H9 (cell line): ENCODE results near the gene SLAMF1. TPM values are rescaled to one million over a fixed set of nuclear protein-coding genes. Genes with fewer than 3 reads are reported as not detected.

Source experiments
- DNase-seq: peaks from one replicate; pipeline ENCODE4 v3.0.0-alpha.2; 2017
- H2AFZ ChIP-seq: one replicate; pipeline ENCODE4 v1.6.1; 2013; ENCODE audit warnings: mild to moderate bottlenecking, low read length, control low read depth, moderate library complexity
- H2AK5ac ChIP-seq: 2 replicates; pipeline ENCODE4 v1.6.1; 2013; ENCODE audit warnings: low read length, control low read depth, mixed read lengths; ENCODE audit not compliant: insufficient read length
- H2BK120ac ChIP-seq: one replicate; pipeline ENCODE4 v1.6.1; 2013; ENCODE audit warnings: low read depth, mild to moderate bottlenecking, low read length, control low read depth, inconsistent platforms; ENCODE audit not compliant: poor library complexity, severe bottlenecking
- H2BK12ac ChIP-seq: 2 replicates; pipeline ENCODE4 v1.6.1; 2013; ENCODE audit warnings: low read length, control low read depth, mixed read lengths, low read depth; ENCODE audit not compliant: insufficient read length
- H2BK15ac ChIP-seq: 2 replicates; pipeline ENCODE4 v1.6.1; 2013; ENCODE audit warnings: low read depth, low read length, control low read depth
- H2BK20ac ChIP-seq: one replicate; pipeline ENCODE4 v1.6.1; 2013; ENCODE audit warnings: low read depth, mild to moderate bottlenecking, low read length, control low read depth, inconsistent platforms; ENCODE audit not compliant: poor library complexity, severe bottlenecking
- H2BK5ac ChIP-seq: 2 replicates; pipeline ENCODE4 v1.6.1; 2013; ENCODE audit warnings: low read length, control low read depth, mixed read lengths; ENCODE audit not compliant: insufficient read length
- H3K14ac ChIP-seq: 2 replicates; pipeline ENCODE4 v1.6.1; 2013; ENCODE audit warnings: low read length, control low read depth; ENCODE audit not compliant: insufficient read depth
- H3K18ac ChIP-seq: 2 replicates; pipeline ENCODE4 v1.6.1; 2013; ENCODE audit warnings: low read depth, mild to moderate bottlenecking, mixed read lengths, low read length, control low read depth; ENCODE audit not compliant: insufficient read length
- H3K23ac ChIP-seq: 2 replicates; pipeline ENCODE4 v1.6.1; 2013; ENCODE audit warnings: low read length, control low read depth, mixed read lengths, low read depth; ENCODE audit not compliant: insufficient read length
- H3K23me2 ChIP-seq: 2 replicates; pipeline ENCODE4 v1.6.1; 2013; ENCODE audit warnings: low read depth, mild to moderate bottlenecking, mixed read lengths, low read length, control low read depth; ENCODE audit not compliant: insufficient read length, poor library complexity, severe bottlenecking
- H3K27ac ChIP-seq: 2 replicates; pipeline ENCODE4 v1.5.1; 2013; ENCODE audit warnings: low read length, control low read depth, mixed read lengths, low read depth; ENCODE audit not compliant: insufficient read length
- H3K27me3 ChIP-seq: 2 replicates; pipeline ENCODE4 v1.6.1; 2013; ENCODE audit warnings: low read length, control low read depth, inconsistent platforms; ENCODE audit not compliant: insufficient read depth
- H3K4ac ChIP-seq: 2 replicates; pipeline ENCODE4 v1.6.1; 2013; ENCODE audit warnings: low read depth, mild to moderate bottlenecking, control low read depth, inconsistent platforms, low read length, moderate library complexity
- H3K4me1 ChIP-seq: 2 replicates; pipeline ENCODE4 v1.6.1; 2013; ENCODE audit warnings: low read length, control low read depth, inconsistent platforms; ENCODE audit not compliant: insufficient read depth
- H3K4me2 ChIP-seq: 2 replicates; pipeline ENCODE4 v1.6.1; 2013; ENCODE audit warnings: low read length, control low read depth, mixed read lengths; ENCODE audit not compliant: insufficient read length, insufficient read depth
- H3K56ac ChIP-seq: 2 replicates; pipeline ENCODE4 v1.6.1; 2013; ENCODE audit warnings: low read depth, mild to moderate bottlenecking, mixed read lengths, low read length, control low read depth; ENCODE audit not compliant: insufficient read length
- H3K79me1 ChIP-seq: 2 replicates; pipeline ENCODE4 v1.6.1; 2013; ENCODE audit warnings: low read depth, mild to moderate bottlenecking, moderate library complexity, low read length, control low read depth, inconsistent platforms; ENCODE audit not compliant: insufficient read depth, poor library complexity, severe bottlenecking
- H3K79me2 ChIP-seq: 2 replicates; pipeline ENCODE4 v1.6.1; 2013; ENCODE audit warnings: low read length, control low read depth, inconsistent platforms; ENCODE audit not compliant: insufficient read depth
- H3K9ac ChIP-seq: 2 replicates; pipeline ENCODE4 v1.6.1; 2013; ENCODE audit warnings: low read length, control low read depth, mixed read lengths; ENCODE audit not compliant: insufficient read length; ENCODE audit errors: extremely low read depth
- H3K9me3 ChIP-seq: one replicate; pipeline ENCODE4 v1.6.1; 2013; ENCODE audit warnings: low read depth, low read length, inconsistent platforms; ENCODE audit not compliant: control insufficient read depth
- H3T11ph ChIP-seq: one replicate; pipeline ENCODE4 v1.6.1; 2013; ENCODE audit warnings: mild to moderate bottlenecking, low read length, control low read depth, inconsistent platforms
- H4K20me1 ChIP-seq: one replicate; pipeline ENCODE4 v1.6.1; 2013; ENCODE audit not compliant: control insufficient read depth, insufficient read length, insufficient read depth
- H4K5ac ChIP-seq: 2 replicates; pipeline ENCODE4 v1.6.1; 2013; ENCODE audit warnings: low read depth, mild to moderate bottlenecking, mixed read lengths, low read length, control low read depth; ENCODE audit not compliant: insufficient read length
- H4K8ac ChIP-seq: replicated peaks from 2 replicates; pipeline ENCODE4 v1.6.1; 2013; ENCODE audit warnings: low read length, control low read depth, mixed read lengths, low read depth; ENCODE audit not compliant: insufficient read length
- H4K91ac ChIP-seq: 2 replicates; pipeline ENCODE4 v1.6.1; 2013; ENCODE audit warnings: low read depth, mild to moderate bottlenecking, moderate library complexity, mixed read lengths, low read length, control low read depth; ENCODE audit not compliant: insufficient read length
- H3K27ac Mint-ChIP-seq, 3 experiments: 2 replicates in 2 of 3; 3 replicates in 1 of 3; pipeline ENCODE4 v1.8.0; 2020 to 2021; ENCODE audit warnings: mixed read lengths in 3 of 3, mild to moderate bottlenecking in 1 of 3, moderate library complexity in 1 of 3
- H3K27me3 Mint-ChIP-seq: 2 replicates; pipeline ENCODE4 v1.8.0; 2021; ENCODE audit warnings: low read depth, mild to moderate bottlenecking, moderate library complexity, mixed read lengths
- H3K36me3 Mint-ChIP-seq, 3 experiments: 2 replicates in 2 of 3; 3 replicates in 1 of 3; pipeline ENCODE4 v1.8.0; 2020 to 2021; ENCODE audit warnings: low read depth in 3 of 3, mixed read lengths in 3 of 3; ENCODE audit not compliant: insufficient read depth in 1 of 3
- H3K4me1 Mint-ChIP-seq, 2 experiments: 2 replicates each; pipeline ENCODE4 v1.8.0; 2020; ENCODE audit warnings: mixed read lengths in 2 of 2
- H3K4me3 Mint-ChIP-seq, 2 experiments: 2 replicates in 1 of 2; 3 replicates in 1 of 2; pipeline ENCODE4 v1.8.0; 2020 to 2021; ENCODE audit warnings: mild to moderate bottlenecking in 2 of 2, mixed read lengths in 2 of 2, moderate library complexity in 1 of 2
- H3K9me3 Mint-ChIP-seq, 2 experiments: 2 replicates in 1 of 2; 3 replicates in 1 of 2; pipeline ENCODE4 v1.8.0; 2020; ENCODE audit warnings: mild to moderate bottlenecking in 2 of 2, mixed read lengths in 2 of 2, moderate library complexity in 1 of 2
- CTCF ChIP-seq: fragments of 200-600 bp; sonication (generic); conservative IDR thresholded peaks from 3 replicates; pipeline ENCODE4 v1.8.0; 2021; ENCODE audit warnings: antibody characterized with exemption, mild to moderate bottlenecking
- WGBS: extraction: QIAGEN DNeasy Blood & Tissue Kit; methylation state at CpG from one replicate; pipeline ENCODE4 v1.1.7; 2013; ENCODE audit warnings: missing lambda C conversion rate, low lambda C conversion rate, mixed read lengths; ENCODE audit not compliant: insufficient read length; ENCODE audit errors: extremely low coverage; 5-methylcytosine and 5-hydroxymethylcytosine counted together
- total RNA-seq: library from RNA; stranded (reverse); gene quantifications from 2 replicates; pipeline ENCODE4 v1.2.1, GENCODE V29; 2021

Gene SLAMF1
- total RNA-seq, 1 experiment from 2014 or later = not detected

- H3K36me3 Mint-ChIP-seq = peaks cover 2 to 15% (median 4%) of the 10 kb centered on the region in 3 experiments; a peak in 5 of 7 replicates
- TF ChIP-seq CTCF = no peak
- no peak for DNase-seq
- no peaks in the 10 kb centered on the region for H3K79me2 ChIP-seq
- no peak overlapping the region for H3K4me3 Mint-ChIP-seq
- H4K5ac ChIP-seq = no peak overlapping the region
- no peaks in the 10 kb centered on the region for H4K20me1 ChIP-seq
- no peak overlapping the region for H3K9ac ChIP-seq
- H3K23me2 ChIP-seq = no peaks in the 10 kb centered on the region
- no peak overlapping the region for H3K27ac ChIP-seq
- H2BK5ac ChIP-seq = no peak overlapping the region
- H3T11ph ChIP-seq = no peak overlapping the region
- no peak overlapping the region for H2BK120ac ChIP-seq
- no peak overlapping the region for H2BK15ac ChIP-seq
- H3K18ac ChIP-seq = no peak overlapping the region
- no peaks in the 10 kb centered on the region for H3K9me3 ChIP-seq
- H4K8ac ChIP-seq = no peak overlapping the region
- H3K4ac ChIP-seq = no peak overlapping the region
- H3K4me2 ChIP-seq = no peak overlapping the region
- no peaks in the 10 kb centered on the region for H3K79me1 ChIP-seq
- no peaks in the 10 kb centered on the region for H3K27me3 ChIP-seq
- H2BK20ac ChIP-seq = no peak overlapping the region
- H3K4me1 ChIP-seq = peaks cover 2% of the 10 kb centered on the region; the same call in 1 of the 2 replicates
- no peak overlapping the region for H2BK12ac ChIP-seq
- no peak overlapping the region for H2AK5ac ChIP-seq
- no peaks in the 10 kb centered on the region; the same call in 1 of the 2 replicates for H3K27me3 Mint-ChIP-seq
- H2AFZ ChIP-seq = no peak overlapping the region
- H3K14ac ChIP-seq = no peak overlapping the region
- H3K23ac ChIP-seq = no peak overlapping the region
- H3K27ac Mint-ChIP-seq = peak overlapping the region in 2 of 3 experiments; percentile 34 to 41; a peak in 4 of 7 replicates
- H3K4me1 Mint-ChIP-seq = peaks cover 17 to 35% of the 10 kb centered on the region in 2 experiments
- no peak overlapping the region for H4K91ac ChIP-seq
- H3K56ac ChIP-seq = no peak overlapping the region
- H3K9me3 Mint-ChIP-seq = peaks cover 5 to 8% of the 10 kb centered on the region in 2 experiments; a peak in 4 of 5 replicates
- WGBS = no CpG with 5 or more reads among the region's 8 CpGs
Observed at GRCh38 chr1:160658162-160658813, 11.4 kb upstream of the SLAMF1 start.
